ENCODE data around the gene KLK15. TPM values are rescaled to one million over a fixed set of nuclear protein-coding genes. Genes with fewer than 3 reads are reported as not detected.

The KLK15 gene
- polyA plus RNA-seq, 6 donors from 2014 or later = not detected

DNA sequence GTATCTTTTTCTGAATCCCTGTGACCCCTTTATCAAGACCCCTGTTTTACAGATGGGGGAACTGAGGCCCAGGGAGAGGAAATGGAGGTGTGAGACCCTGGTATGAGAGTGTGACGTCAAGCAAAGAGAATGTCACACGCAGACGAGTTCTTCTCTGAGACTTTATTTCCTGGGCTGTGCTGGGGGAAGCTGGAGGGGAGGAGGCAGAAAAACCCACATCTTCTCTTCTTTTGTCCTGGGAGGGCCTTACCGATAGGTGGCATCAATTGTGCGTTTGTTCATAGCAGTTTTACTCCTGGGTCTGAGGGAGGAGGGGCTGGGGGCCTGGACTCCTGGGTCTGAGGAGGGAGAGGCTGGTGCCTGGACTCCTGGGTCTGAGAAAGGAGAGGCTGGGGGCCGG, 4.9 kb upstream of the KLK15 start:
- DNase-seq (no peak), ATAC-seq (ENCODE audit: low read depth in 2 of 2) (peak; percentile 29 to 40)
- H3K4me3 Mint-ChIP-seq = peak overlapping the region in 2 of 8 donors; percentile 42 to 59
- H3K9me3 Mint-ChIP-seq = peaks cover 5 to 21% (median 15%) of the 10 kb centered on the region in 7 donors
- H3K27ac Mint-ChIP-seq = peak overlapping the region in 2 of 6 donors; percentile 28 to 54
- peaks cover 13 to 45% (median 43%) of the 10 kb centered on the region in 3 donors for H3K27me3 Mint-ChIP-seq
- peaks cover 2 to 11% of the 10 kb centered on the region in 2 donors for H3K36me3 Mint-ChIP-seq
- H3K4me1 Mint-ChIP-seq = peaks cover 10 to 25% (median 21%) of the 10 kb centered on the region in 3 donors

DNA sequence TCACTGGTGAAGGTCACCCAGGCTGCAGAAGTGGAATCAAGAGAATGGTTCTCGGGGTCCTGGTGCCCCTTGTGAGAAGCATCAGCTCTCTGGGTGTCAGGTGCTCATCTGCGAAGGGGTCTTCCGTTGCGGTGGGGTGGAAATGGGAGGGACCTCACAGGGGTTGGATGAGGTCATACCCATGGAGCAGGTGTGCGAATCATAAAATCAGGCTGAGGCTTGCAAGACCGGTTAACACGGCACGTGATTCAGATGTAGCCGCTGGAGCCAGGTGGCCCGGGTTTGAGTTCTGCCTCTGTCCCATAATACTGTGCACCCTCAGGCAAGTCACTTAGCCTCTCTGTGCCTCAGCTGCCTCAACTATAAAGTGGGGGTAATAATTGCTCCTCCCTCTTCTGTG, 3.9 kb upstream of the KLK15 start:
- Mint-ChIP-seq H3K4me3 (peak overlapping the region in 6 of 8 donors; percentile 5 to 86 (median 44)), H3K36me3 (peaks cover 0 to 16% of the 10 kb centered on the region in 2 donors), H3K9me3 (peaks cover 5 to 13% (median 9%) of the 10 kb centered on the region in 7 donors), H3K4me1 (peaks cover 10 to 25% (median 21%) of the 10 kb centered on the region in 3 donors), H3K27me3 (peaks cover 15 to 52% (median 52%) of the 10 kb centered on the region in 3 donors), H3K27ac (peak overlapping the region in 1 of 6 donors; percentile 51)
- DNase-seq = no peak
- no peak for ATAC-seq (ENCODE audit: low read depth in 2 of 2)

DNA sequence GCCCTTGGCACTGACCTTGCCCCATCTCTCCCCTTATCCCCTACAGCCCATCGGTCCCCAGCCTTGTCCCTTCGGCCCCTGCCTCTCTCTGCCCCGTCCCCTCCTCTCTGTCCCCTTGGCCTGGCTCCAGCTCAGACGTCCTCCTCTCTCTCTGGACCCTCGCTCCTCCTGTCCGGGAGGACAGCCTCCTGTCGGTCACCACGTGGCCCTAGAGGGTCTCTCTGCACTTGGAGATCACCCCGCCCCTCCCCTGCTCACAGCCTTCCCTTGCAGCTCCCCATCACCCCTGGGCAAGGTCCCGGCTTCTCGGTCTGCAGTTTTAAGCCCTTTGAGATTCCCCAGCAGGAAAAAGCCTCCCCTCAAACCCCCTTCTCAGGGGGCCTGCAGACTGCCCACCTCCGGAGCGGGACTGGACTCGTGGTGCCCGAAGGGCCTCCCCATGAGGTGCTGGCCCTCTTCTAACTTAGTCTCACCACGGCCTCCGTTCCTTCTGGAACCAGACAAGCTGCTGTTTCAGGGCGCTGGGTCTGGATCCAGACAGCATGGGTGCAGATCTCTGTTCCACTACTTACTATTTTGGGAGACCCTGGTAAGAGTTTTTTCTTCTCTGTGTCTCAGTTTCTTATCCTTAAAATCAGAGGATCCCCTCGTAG, 3.3 kb upstream of the KLK15 start:
- Mint-ChIP-seq H3K36me3 (peaks cover 0 to 17% of the 10 kb centered on the region in 2 donors), H3K27me3 (peaks cover 13 to 58% (median 56%) of the 10 kb centered on the region in 3 donors), H3K4me3 (peak overlapping the region; percentile 9 to 95 (median 86)), H3K9me3 (peaks cover 5 to 9% (median 5%) of the 10 kb centered on the region in 7 donors), H3K27ac (peak overlapping the region in 3 of 6 donors; percentile 38 to 92 (median 46)), H3K4me1 (peaks cover 10 to 25% (median 21%) of the 10 kb centered on the region in 3 donors)
- DNase-seq (no peak), ATAC-seq (ENCODE audit: low read depth in 2 of 2) (no peak)

DNA sequence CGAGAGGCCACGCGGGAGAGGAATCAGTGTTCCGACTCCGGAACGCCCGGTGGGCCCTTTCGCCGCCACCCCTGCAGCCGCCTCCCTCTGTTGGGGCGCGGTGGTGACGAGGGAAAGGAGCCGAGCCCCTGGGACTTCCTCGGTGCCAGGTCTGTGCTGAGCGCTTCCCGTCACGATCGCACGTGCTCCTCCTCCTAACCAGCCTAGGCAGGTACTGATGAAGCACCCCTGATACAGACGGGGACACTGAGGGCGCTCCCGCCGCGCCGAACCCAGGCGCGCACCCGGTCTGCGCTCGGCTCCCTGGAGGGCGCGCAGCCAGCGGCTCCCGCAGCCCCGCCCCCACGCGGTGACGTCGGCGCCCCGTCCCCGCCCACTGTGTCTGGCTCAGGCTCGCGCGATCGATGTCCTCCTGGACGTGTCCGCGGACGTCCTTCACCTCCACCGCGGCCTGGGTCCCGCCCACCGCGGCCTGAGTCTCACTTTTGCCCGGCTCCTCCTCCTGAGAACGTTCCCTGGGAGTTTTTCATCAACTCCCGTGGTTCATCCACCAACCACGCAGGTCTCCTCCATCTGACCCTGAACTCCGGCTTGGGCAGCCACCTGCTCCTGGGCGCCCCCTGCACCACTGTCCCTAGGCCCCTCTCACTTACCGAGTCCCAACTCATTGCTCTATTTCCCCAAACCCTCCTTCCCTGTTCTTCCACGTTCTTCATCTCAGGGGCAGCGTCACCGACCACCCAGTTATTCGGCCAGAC, 2.6 kb upstream of the KLK15 start:
- ATAC-seq (ENCODE audit: low read depth in 2 of 2) (peak; percentile 82 to 84), DNase-seq (peak; percentile 58)
- Mint-ChIP-seq H3K27ac (peak overlapping the region in 4 of 6 donors; percentile 19 to 94 (median 58)), H3K27me3 (peaks cover 13 to 58% (median 57%) of the 10 kb centered on the region in 3 donors), H3K36me3 (peaks cover 0 to 17% of the 10 kb centered on the region in 2 donors), H3K4me3 (peak overlapping the region; percentile 80 to 95 (median 88)), H3K4me1 (peaks cover 10 to 25% (median 21%) of the 10 kb centered on the region in 3 donors), H3K9me3 (peaks cover 0 to 6% (median 2%) of the 10 kb centered on the region in 7 donors)

DNA sequence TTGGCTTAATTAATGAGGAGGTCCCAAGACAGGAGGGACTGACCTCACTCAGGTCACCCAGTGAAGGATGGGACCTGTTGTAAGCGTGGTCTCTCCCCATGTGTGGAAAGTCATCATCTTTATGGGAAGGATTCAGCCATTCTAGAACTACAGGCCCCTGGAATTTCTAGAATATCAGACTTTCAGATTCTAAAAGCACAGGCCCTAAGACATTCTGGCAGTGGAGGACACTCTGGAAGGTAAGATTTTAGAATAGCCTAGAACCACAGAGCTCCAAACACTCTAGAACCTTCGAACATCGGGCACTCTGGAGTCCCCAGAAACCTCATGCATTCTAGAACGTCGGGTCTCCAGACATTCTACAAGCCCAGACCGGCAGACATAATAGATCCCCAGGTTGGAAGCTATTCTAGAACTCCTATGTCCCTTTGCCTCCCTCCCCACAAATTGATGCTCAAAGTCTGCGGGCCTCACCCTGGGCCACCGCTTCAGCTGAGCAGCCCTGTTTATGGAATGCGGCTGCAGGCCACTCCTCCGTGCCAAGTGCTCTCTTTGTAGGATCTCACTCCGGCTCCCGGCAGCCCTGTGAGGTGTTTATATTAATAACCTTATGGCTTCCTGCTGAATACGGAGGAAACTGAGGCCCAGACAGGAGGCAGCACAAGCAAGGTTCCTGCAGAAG, 1.9 kb upstream of the KLK15 start:
- Mint-ChIP-seq H3K4me3 (peak overlapping the region; percentile 78 to 95 (median 86)), H3K27me3 (peaks cover 13 to 61% (median 61%) of the 10 kb centered on the region in 3 donors), H3K4me1 (peaks cover 10 to 25% (median 21%) of the 10 kb centered on the region in 3 donors), H3K9me3 (peaks cover 0 to 4% (median under 1%) of the 10 kb centered on the region in 7 donors), H3K27ac (peak overlapping the region in 1 of 6 donors; percentile 22), H3K36me3 (peaks cover 0 to 17% of the 10 kb centered on the region in 2 donors)
- no peak for DNase-seq
- no peak for ATAC-seq (ENCODE audit: low read depth in 2 of 2)

DNA sequence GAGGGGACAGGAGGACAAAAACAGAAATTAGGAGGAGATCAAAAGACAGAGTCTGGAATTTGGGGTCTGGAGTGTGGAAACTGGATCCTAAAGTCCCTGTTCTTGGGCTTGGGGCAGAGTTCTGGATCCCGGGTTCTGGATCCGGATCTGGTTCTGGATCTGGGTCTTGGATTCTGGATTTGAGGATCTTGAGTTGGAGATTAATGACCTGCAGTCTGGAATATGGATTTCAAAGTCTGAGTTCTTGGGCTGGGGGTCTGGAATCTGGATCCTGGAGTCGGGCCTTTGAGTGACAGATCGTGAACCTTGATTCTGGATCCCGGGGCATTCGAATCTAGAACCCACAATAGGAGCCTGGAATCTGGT, 411 bp upstream of the KLK15 start:
- no peak for DNase-seq
- ATAC-seq (ENCODE audit: low read depth in 2 of 2) = no peak
- Mint-ChIP-seq H3K27me3 (peaks cover 22 to 63% (median 61%) of the 10 kb centered on the region in 3 donors), H3K4me1 (peaks cover 10 to 25% (median 21%) of the 10 kb centered on the region in 3 donors), H3K4me3 (peak overlapping the region in 2 of 8 donors; percentile 16 to 29), H3K9me3 (peaks cover 0 to 3% (median 0%) of the 10 kb centered on the region in 7 donors), H3K36me3 (peaks cover 0 to 17% of the 10 kb centered on the region in 2 donors), H3K27ac (no peak overlapping the region)

DNA sequence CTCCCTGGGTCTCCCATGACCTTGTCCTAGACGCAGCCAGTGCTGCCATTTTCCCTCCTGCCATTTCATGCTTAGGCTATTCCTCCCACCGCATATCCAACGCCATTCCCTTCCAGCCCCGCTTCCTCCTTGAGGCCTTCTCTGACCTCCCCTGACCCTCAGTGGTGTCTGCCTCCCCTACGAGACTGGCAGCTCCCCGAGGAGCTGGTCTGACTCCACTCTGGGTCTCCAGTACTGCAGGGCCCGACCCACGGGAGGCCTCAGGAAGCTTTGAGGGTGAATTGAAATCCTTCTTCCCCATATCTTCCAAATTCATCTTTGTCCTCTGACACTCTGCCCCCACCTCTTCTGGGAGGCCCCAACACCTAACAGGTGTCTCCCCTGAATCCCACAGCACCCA, 708 bp downstream of the KLK15 start:
- Mint-ChIP-seq H3K9me3 (peaks cover 0 to 2% (median 0%) of the 10 kb centered on the region in 7 donors), H3K4me1 (peaks cover 10 to 21% (median 20%) of the 10 kb centered on the region in 3 donors), H3K27ac (no peak overlapping the region), H3K4me3 (peak overlapping the region in 1 of 8 donors; percentile 9), H3K36me3 (peaks cover 0 to 17% of the 10 kb centered on the region in 2 donors), H3K27me3 (peaks cover 22 to 59% (median 59%) of the 10 kb centered on the region in 3 donors)
- no peak for DNase-seq
- no peak for ATAC-seq (ENCODE audit: low read depth in 2 of 2)

DNA sequence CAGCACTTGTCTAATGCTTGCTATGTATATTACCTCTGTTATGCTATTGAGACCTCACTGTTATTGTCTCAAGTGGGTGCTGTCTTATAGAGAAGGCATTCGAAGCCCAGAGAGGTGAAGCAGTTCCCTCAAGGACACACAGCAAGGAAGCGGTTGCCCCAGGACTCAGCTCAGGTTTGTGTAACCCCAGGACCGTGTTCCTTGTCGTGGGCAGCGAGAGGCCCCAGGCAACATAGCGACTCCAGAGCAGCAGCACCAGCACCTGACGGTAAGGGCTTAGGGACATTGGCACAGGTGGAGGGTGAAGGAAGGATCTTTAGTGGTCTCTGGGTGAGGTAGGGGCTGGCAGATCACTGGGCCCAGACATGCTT, 2.4 kb downstream of the KLK15 start:
- Mint-ChIP-seq H3K27me3 (peaks cover 22 to 60% (median 57%) of the 10 kb centered on the region in 3 donors), H3K4me3 (no peak overlapping the region), H3K36me3 (peaks cover 0 to 17% of the 10 kb centered on the region in 2 donors), H3K27ac (peak overlapping the region in 1 of 6 donors; percentile 28), H3K9me3 (peaks cover 0 to 4% (median 0%) of the 10 kb centered on the region in 7 donors), H3K4me1 (peaks cover 3 to 11% (median 8%) of the 10 kb centered on the region in 3 donors)
- DNase-seq = no peak
- ATAC-seq (ENCODE audit: low read depth in 2 of 2) = no peak

DNA sequence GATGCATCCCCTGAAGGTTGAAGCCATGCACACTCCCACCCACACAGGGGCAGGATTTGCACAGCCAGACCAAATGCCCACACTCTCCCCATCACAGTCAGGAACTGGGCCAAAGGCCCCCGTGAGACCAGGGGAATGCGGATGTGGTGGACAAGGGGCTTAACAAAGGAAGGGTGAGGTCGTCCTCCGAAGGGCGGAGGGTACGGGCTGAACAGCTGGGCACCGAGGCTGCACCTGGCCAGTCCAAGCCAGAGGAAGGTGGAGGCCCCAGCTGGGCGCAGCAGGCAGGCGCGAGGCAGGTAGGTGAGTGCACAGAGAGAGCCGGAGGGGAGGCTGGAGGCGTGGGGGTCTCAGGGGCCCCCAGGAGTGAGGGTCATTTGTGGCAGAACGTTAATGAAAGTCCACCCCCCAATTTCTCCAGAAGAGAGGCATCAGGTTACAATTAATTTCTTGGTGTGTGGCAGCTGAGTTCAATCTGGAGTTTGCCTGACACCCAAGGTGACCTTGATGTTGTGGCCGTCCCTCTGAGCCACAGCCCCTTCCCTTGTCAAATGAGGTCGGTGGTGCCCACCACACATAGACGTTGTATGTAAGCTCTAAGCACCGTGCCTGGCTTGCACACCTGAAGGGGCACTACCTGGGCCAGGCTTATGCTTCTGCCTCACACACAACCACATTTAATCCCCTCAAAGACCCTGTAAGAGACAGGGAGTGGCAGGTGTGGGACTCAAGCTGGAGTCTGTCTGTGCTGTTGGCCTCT, 2.9 kb downstream of the KLK15 start:
- H3K4me1 Mint-ChIP-seq = peaks cover 3 to 9% (median 4%) of the 10 kb centered on the region in 3 donors
- peaks cover 0 to 17% of the 10 kb centered on the region in 2 donors for H3K36me3 Mint-ChIP-seq
- H3K27me3 Mint-ChIP-seq = peaks cover 23 to 61% (median 59%) of the 10 kb centered on the region in 3 donors
- ATAC-seq (ENCODE audit: low read depth in 2 of 2) (no peak), DNase-seq (no peak)
- no peak overlapping the region for H3K27ac Mint-ChIP-seq
- H3K9me3 Mint-ChIP-seq = peaks cover 0 to 4% (median 0%) of the 10 kb centered on the region in 7 donors
- no peak overlapping the region for H3K4me3 Mint-ChIP-seq

DNA sequence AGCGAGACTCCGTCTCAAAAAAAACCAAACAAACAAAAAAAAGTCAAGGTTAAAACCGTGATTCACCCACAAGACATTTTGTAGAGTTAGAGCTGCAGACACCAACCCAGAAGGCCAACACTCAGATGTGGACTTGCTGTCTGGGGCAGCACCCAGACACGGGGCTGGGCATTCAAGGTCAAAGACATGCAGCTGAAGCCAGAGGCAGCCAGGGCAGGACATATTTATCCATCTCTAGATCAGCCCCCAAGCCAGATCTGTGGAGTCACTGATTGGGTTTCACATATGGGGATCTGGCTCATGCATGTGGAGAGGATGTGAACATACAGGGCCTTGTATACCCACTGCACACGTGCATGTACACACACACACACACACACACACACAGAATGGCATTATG, 3.6 kb downstream of the KLK15 start:
- Mint-ChIP-seq H3K4me1 (peaks cover 0 to 3% (median 2%) of the 10 kb centered on the region in 3 donors), H3K27me3 (peaks cover 23 to 61% (median 59%) of the 10 kb centered on the region in 3 donors), H3K36me3 (peaks cover 0 to 17% of the 10 kb centered on the region in 2 donors), H3K9me3 (peaks cover 0 to 4% (median 0%) of the 10 kb centered on the region in 7 donors), H3K4me3 (no peak overlapping the region), H3K27ac (no peak overlapping the region)
- no peak for ATAC-seq (ENCODE audit: low read depth in 2 of 2)
- no peak for DNase-seq

DNA sequence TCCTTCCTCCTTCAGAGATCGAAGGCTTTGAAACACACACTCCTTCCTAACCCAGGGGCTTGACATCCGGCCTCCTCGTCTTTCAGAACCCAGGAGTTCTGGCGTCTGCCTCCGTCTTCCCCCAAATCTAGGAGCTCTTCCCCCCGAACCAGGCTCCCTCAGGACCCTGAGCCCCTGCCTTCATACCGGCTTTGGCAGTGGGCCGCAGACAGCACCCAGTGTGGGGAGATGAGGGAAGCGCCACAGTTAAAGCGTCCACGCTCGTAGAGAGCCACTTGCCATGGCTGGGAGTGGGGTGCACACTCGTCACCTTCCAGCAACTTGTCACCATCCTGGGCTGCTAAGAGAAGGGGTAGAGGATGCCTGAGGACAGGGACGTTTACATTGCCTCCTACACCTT, 5.9 kb downstream of the KLK15 start:
- ATAC-seq (ENCODE audit: low read depth in 2 of 2) = no peak
- Mint-ChIP-seq H3K9me3 (peaks cover 0 to 4% (median 0%) of the 10 kb centered on the region in 7 donors), H3K36me3 (peaks cover 0 to 2% of the 10 kb centered on the region in 2 donors), H3K27me3 (peaks cover 26 to 57% (median 50%) of the 10 kb centered on the region in 3 donors), H3K27ac (peak overlapping the region in 2 of 6 donors; percentile 59 to 72), H3K4me3 (no peak overlapping the region), H3K4me1 (peaks cover 1 to 8% (median 6%) of the 10 kb centered on the region in 3 donors)
- DNase-seq = no peak

DNA sequence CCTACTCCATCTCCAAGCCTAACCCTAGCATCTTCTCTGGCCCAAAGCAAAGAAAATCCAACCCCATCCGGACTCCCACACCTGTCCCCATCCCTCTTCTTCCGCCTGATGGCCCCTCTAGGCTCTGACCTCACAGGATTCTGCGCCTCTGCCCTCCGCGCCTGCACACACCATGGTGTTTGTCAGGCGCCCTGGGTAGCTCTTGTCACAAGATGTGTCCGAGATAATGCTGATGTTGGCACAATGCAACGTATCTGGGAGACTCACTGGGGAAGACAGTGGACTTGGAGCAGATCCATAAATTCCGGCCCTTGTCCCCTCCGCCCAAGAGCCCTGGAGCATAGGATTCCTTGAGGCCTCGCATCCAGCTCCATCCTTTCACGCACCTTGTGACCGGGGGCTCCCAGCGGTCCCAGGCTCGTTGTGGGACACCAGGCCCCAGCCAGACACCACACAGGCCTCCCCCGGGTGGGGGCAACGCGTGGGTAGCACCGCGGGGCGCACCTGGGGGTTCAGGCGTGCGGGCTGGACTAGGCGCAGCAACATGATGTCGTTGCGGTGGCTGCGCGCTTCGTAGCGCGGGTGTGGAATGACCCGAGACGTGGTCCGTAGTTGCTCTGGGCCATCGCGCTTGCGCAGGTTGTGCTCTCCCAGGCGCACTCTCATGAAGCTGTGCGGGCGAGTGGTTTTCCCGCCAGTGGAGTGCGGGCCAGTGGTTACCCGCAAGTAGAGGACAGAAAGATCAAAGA, 6.7 kb downstream of the KLK15 start:
- peak overlapping the region in 1 of 6 donors; percentile 3 for H3K27ac Mint-ChIP-seq
- H3K4me3 Mint-ChIP-seq = no peak overlapping the region
- H3K36me3 Mint-ChIP-seq = no peaks in the 10 kb centered on the region
- peaks cover 29 to 57% (median 50%) of the 10 kb centered on the region in 3 donors for H3K27me3 Mint-ChIP-seq
- H3K4me1 Mint-ChIP-seq = peaks cover 10 to 14% (median 13%) of the 10 kb centered on the region in 3 donors
- H3K9me3 Mint-ChIP-seq = peaks cover 0 to 4% (median 0%) of the 10 kb centered on the region in 7 donors
- ATAC-seq (ENCODE audit: low read depth in 2 of 2) (no peak), DNase-seq (no peak)
